Measurements from ENCODE around the gene PTGES2. TPM values are rescaled to one million over a fixed set of nuclear protein-coding genes. Genes with fewer than 3 reads are reported as not detected.
A peak's percentile ranks its signal among the peaks of the same experiment; 100 is the strongest.

Gene PTGES2
- total and polyA plus RNA-seq, 2 experiments from 2014 or later, result 59.7 to 124 TPM

GRCh38 chr9:128072144-128073021, 55.1 kb downstream of the PTGES2 start:
- H3K79me2 ChIP-seq (replicated peaks; ENCODE audit: insufficient read depth), result peaks cover 83% of the 10 kb centered on the region
- 0 out of 2 replicates have a peak, but pooled peaks cover 5% of the 10 kb centered on the region for H4K20me1 ChIP-seq (replicated peaks; ENCODE audit: insufficient read depth)
- peak overlapping the region; percentile 39 for H3K4me3 ChIP-seq
- H3F3A ChIP-seq (replicated peaks; ENCODE audit: low read depth), result peaks cover 7% of the 10 kb centered on the region; the same call in 1 of the 2 replicates
- TF ChIP-seq CREB1 (CRISPR knock-in tag; IDR thresholded peaks at IDR 0.05; ENCODE audit: low read depth), result no peak
- no peak for TF ChIP-seq ETS1 (IDR thresholded peaks at IDR 0.05)
- no peak for TF ChIP-seq ZNF462 (CRISPR knock-in tag; IDR thresholded peaks at IDR 0.05)
- no peak for TF ChIP-seq CTCF (conservative IDR thresholded peaks at IDR 0.05; ENCODE audit: low read depth in 2 of 2)
- TF ChIP-seq EZH2 (IDR thresholded peaks at IDR 0.05; ENCODE audit: low read depth, unreplicated experiment), result no peak
- no peak for TF ChIP-seq POLR2AphosphoS5 (IDR thresholded peaks at IDR 0.05; ENCODE audit: low read depth)
- no peak for TF ChIP-seq STAT1 (IDR thresholded peaks at IDR 0.05; ENCODE audit: unreplicated experiment)
- no peak for TF ChIP-seq ZNF331 (CRISPR knock-in tag; IDR thresholded peaks at IDR 0.05; ENCODE audit: low read depth)
- TF ChIP-seq REST (IDR thresholded peaks at IDR 0.05; ENCODE audit: unreplicated experiment), result no peak
- TF ChIP-seq ZNF114 (CRISPR knock-in tag; IDR thresholded peaks at IDR 0.05), result no peak
- no peak for TF ChIP-seq NANOG (IDR thresholded peaks at IDR 0.05; ENCODE audit: borderline replicate concordance)
- no peak for TF ChIP-seq EZH2phosphoT487 (IDR thresholded peaks at IDR 0.05; ENCODE audit: unreplicated experiment)
- no peak for TF ChIP-seq JUNB (IDR thresholded peaks at IDR 0.05; ENCODE audit: unreplicated experiment)
- H3K9me3 Mint-ChIP-seq, result no peaks in the 10 kb centered on the region
- no peaks in the 10 kb centered on the region for H3K9me2 ChIP-seq (ENCODE audit: insufficient read depth)
- H3K27ac ChIP-seq (ENCODE audit: low read depth), result peak overlapping the region; percentile 74
- H3K36me3 ChIP-seq (ENCODE audit: insufficient read depth), result no peaks in the 10 kb centered on the region
- peaks cover 5% of the 10 kb centered on the region; the same call in 2 of the 3 replicates for H3K36me3 Mint-ChIP-seq (ENCODE audit: low read depth)
- peak overlapping the region; percentile 27; the same call in 1 of the 3 replicates for H3K4me3 Mint-ChIP-seq
- peak overlapping the region; percentile 73 for H3K4me2 ChIP-seq
- H3K4me1 Mint-ChIP-seq, result peaks cover 33% of the 10 kb centered on the region
- H3K4me1 ChIP-seq (ENCODE audit: insufficient read depth), result peaks cover 25% of the 10 kb centered on the region
- ATAC-seq, result no peak
- H3K27ac Mint-ChIP-seq, result peak overlapping the region; percentile 85
- H3K27me3 Mint-ChIP-seq (ENCODE audit: insufficient read depth, low read depth, poor library complexity), result peaks cover 5% of the 10 kb centered on the region
- no peak overlapping the region for H2AFZ ChIP-seq
- no peak for DNase-seq (ENCODE audit: low spot score)
- H3K27me3 ChIP-seq (ENCODE audit: insufficient read depth), result no peaks in the 10 kb centered on the region

Measured in GM23338 (cell line).